Measurements from ENCODE around the gene BRMS1. TPM values are rescaled to one million over a fixed set of nuclear protein-coding genes. Genes with fewer than 3 reads are reported as not detected.

The BRMS1 gene
- total and polyA plus RNA-seq, 10 of the 15 experiments (the other 5 are each of a cell fraction or from before 2014, with no cell fraction given), result 2.1 to 85.3 (median 48.5) TPM

GRCh38 chr11:66338276-66339161, 6.4 kb downstream of the BRMS1 start:
- Histone ChIP-seq H3K36me3 (ENCODE audit: control insufficient read depth in 2 of 2, insufficient read depth in 2 of 2, low read length in 1 of 2) (peaks cover 0 to 19% of the 10 kb centered on the region in 2 experiments; a peak in 3 of 4 replicates), H3K27ac (ENCODE audit: control insufficient read depth, insufficient read depth) (no peak overlapping the region), H2AFZ (ENCODE audit: control insufficient read depth, low read depth, low read length) (no peak overlapping the region), H3K4me1 (ENCODE audit: control insufficient read depth, insufficient read depth, low read length) (peaks cover 21% of the 10 kb centered on the region), H4K20me1 (ENCODE audit: control insufficient read depth, insufficient read depth) (no peaks in the 10 kb centered on the region), H3K79me2 (ENCODE audit: control insufficient read depth, insufficient read depth, low read length) (peaks cover 3% of the 10 kb centered on the region; the same call in 1 of the 2 replicates), H3K27me3 (replicated peaks in 1 of 2; ENCODE audit: control insufficient read depth in 2 of 2, insufficient read depth in 2 of 2, low read length in 1 of 2) (no peaks in the 10 kb centered on the region), H3K4me3 (no peak overlapping the region), H3K9ac (ENCODE audit: control insufficient read depth, insufficient read depth, low read length) (no peak overlapping the region), H3K4me2 (ENCODE audit: control insufficient read depth, insufficient read depth) (no peak overlapping the region), H3K9me3 (replicated peaks; ENCODE audit: control insufficient read depth, insufficient read depth, low read length) (no peaks in the 10 kb centered on the region)
- ATAC-seq (no peak), DNase-seq (ENCODE audit: low read depth, low spot score) (no peak), FAIRE-seq (no peak)
- CTCF ChIA-PET, result interaction anchor here (1.5 to 1.6 kb wide), 3 partner anchors 27 to 47 kb away, joined by 6 to 12 read pairs (median 8); no protein-coding TSS in a partner anchor
- POLR2A ChIA-PET, result interaction anchor here (0.6 kb wide), 1 partner anchor 13 kb away, joined by 5 read pairs; no protein-coding TSS in a partner anchor
- BruUV-seq (replicated peaks), result no TSS peak
- RAD21 ChIA-PET (ENCODE audit: unreplicated experiment), result interaction anchor here (1.2 to 1.4 kb wide), 2 partner anchors 26 to 48 kb away, joined by 3 to 6 read pairs; no protein-coding TSS in a partner anchor
- WGBS (ENCODE audit: insufficient coverage, insufficient replicate concordance, low lambda C conversion rate, missing lambda C conversion rate), result 83% methylated on average over 14 of the region's 17 CpGs
- TF ChIP-seq POU2F2 (IDR thresholded peaks at IDR 0.05; ENCODE audit: borderline replicate concordance, low read depth, low read length) (no peak), POLR2A (IDR thresholded peaks at IDR 0.05; ENCODE audit: low read depth, low read length) (0 out of 2 replicates have a peak, but pooled peaks have one; percentile 6)
- intact Hi-C loops (cut with micrococcal nuclease; ENCODE audit: unreplicated experiment) (no loop called here), in situ Hi-C loops (cut with MboI) (no loop called here)
- SMC1A ChIA-PET (ENCODE audit: uncharacterized antibody, unreplicated experiment), result interaction anchor here (0.9 to 1.6 kb wide), 3 partner anchors 21 to 51 kb away, joined by 3 to 7 read pairs (median 3); partner anchors contain the start of gene CD248

- Histone ChIP-seq H3K27ac (ENCODE audit: control insufficient read depth, insufficient read depth) (no peak overlapping the region), H3K9ac (ENCODE audit: control insufficient read depth, insufficient read depth, low read length) (no peak overlapping the region)
- in situ Hi-C loops (cut with MboI), result no loop called here
- TF ChIP-seq GATAD2B (conservative IDR thresholded peaks at IDR 0.05; ENCODE audit: low read depth), result no peak
- TF ChIP-seq SMAD5 (IDR thresholded peaks at IDR 0.05; ENCODE audit: low read depth), result no peak
- TF ChIP-seq BMI1 (IDR thresholded peaks at IDR 0.05; ENCODE audit: borderline replicate concordance), result no peak
- no peak for TF ChIP-seq HDAC6 (IDR thresholded peaks at IDR 0.05; ENCODE audit: unreplicated experiment)
- no peak for TF ChIP-seq KLF5 (IDR thresholded peaks at IDR 0.05; ENCODE audit: partially characterized antibody)
- no peak for TF ChIP-seq BRCA1 (IDR thresholded peaks at IDR 0.05; ENCODE audit: low read depth, low read length)
- TF ChIP-seq BCL3 (IDR thresholded peaks at IDR 0.05; ENCODE audit: borderline replicate concordance, insufficient read depth, low read depth, low read length, poor library complexity, severe bottlenecking), result no peak
- no peak for TF ChIP-seq SPI1 (IDR thresholded peaks at IDR 0.05; ENCODE audit: borderline replicate concordance, insufficient read depth, low read depth, low read length)
- TF ChIP-seq SMARCA5 (IDR thresholded peaks at IDR 0.05), result 0 out of 2 replicates have a peak, but pooled peaks have one; percentile 57
- TF ChIP-seq ZSCAN29 (IDR thresholded peaks at IDR 0.05), result no peak
These were observed 7.6 kb downstream of the BRMS1 start for GRCh38 chr11:66337103-66337899.

More at GRCh38 chr11:66337103-66337899, 7.6 kb downstream of the BRMS1 start:
- H3K4me3 ChIP-seq, result no peak overlapping the region
- ChIA-PET CTCF (interaction anchor here (1.0 to 2.6 kb wide), 6 partner anchors 8 to 49 kb away, joined by 3 to 50 read pairs (median 10); partner anchors contain the start of genes BRMS1 and YIF1A), SMC1A (ENCODE audit: uncharacterized antibody, unreplicated experiment) (interaction anchor here (0.7 to 2.2 kb wide), 5 partner anchors 8 to 52 kb away, joined by 3 to 16 read pairs (median 3); partner anchors contain the start of gene CD248), POLR2A (interaction anchor here (0.8 kb wide), 1 partner anchor 25 kb away, joined by 3 read pairs; no protein-coding TSS in a partner anchor), RAD21 (ENCODE audit: unreplicated experiment) (interaction anchor here (1.2 to 3.6 kb wide), 3 partner anchors 25 to 49 kb away, joined by 3 to 49 read pairs (median 6); no protein-coding TSS in a partner anchor)
- no peaks in the 10 kb centered on the region for H3K9me3 ChIP-seq (replicated peaks; ENCODE audit: control insufficient read depth, insufficient read depth, low read length)
- no TSS peak for BruUV-seq (replicated peaks)
- peak overlapping the region; percentile 62 for H3K4me2 ChIP-seq (ENCODE audit: control insufficient read depth, insufficient read depth)
- H3K27me3 ChIP-seq (replicated peaks in 1 of 2; ENCODE audit: control insufficient read depth in 2 of 2, insufficient read depth in 2 of 2, low read length in 1 of 2), result no peaks in the 10 kb centered on the region
- H3K79me2 ChIP-seq (ENCODE audit: control insufficient read depth, insufficient read depth, low read length), result no peaks in the 10 kb centered on the region
- ATAC-seq (no peak), DNase-seq (ENCODE audit: low read depth, low spot score) (no peak), FAIRE-seq (no peak)
- 55% methylated on average over 18 of the region's 18 CpGs for WGBS (ENCODE audit: insufficient coverage, insufficient replicate concordance, low lambda C conversion rate, missing lambda C conversion rate)
- H4K20me1 ChIP-seq (ENCODE audit: control insufficient read depth, insufficient read depth), result no peaks in the 10 kb centered on the region
- intact Hi-C loops (cut with micrococcal nuclease; ENCODE audit: unreplicated experiment), result no loop called here
- peaks cover 0 to 19% of the 10 kb centered on the region in 2 experiments; a peak in 3 of 4 replicates for H3K36me3 ChIP-seq (ENCODE audit: control insufficient read depth in 2 of 2, insufficient read depth in 2 of 2, low read length in 1 of 2)
- no peak overlapping the region for H2AFZ ChIP-seq (ENCODE audit: control insufficient read depth, low read depth, low read length)
- H3K4me1 ChIP-seq (ENCODE audit: control insufficient read depth, insufficient read depth, low read length), result peaks cover 21% of the 10 kb centered on the region

All from GM12878 (cell line).